Activated CD4-positive, alpha-beta T cell treated with anti-CD3 and anti-CD28 coated beads, Interleukin-2, amount 10 ng/mL, durations not matched to agents 24 days and 14 days (primary cell): ENCODE measurements around the gene PCA3. TPM values are rescaled to one million over a fixed set of nuclear protein-coding genes. Genes with fewer than 3 reads are reported as not detected.
"Not testable (repeated sequence)": the region's sequence is repeated elsewhere in the genome, so short reads cannot be mapped to it uniquely, and the experiment has no call there.

ENCODE experiments used
- DNase-seq: peaks from one replicate; pipeline ENCODE4 v3.0.0; 2022
- H3K27ac Mint-ChIP-seq: one replicate; pipeline ENCODE4 v1.8.0; 2022; ENCODE audit warnings: mild to moderate bottlenecking, mixed read lengths
- H3K27me3 Mint-ChIP-seq: one replicate; pipeline ENCODE4 v1.8.0; 2022; ENCODE audit warnings: mixed read lengths
- H3K36me3 Mint-ChIP-seq: one replicate; pipeline ENCODE4 v1.8.0; 2022; ENCODE audit warnings: low read depth, mild to moderate bottlenecking, mixed read lengths
- H3K4me1 Mint-ChIP-seq: one replicate; pipeline ENCODE4 v1.8.0; 2021; ENCODE audit warnings: mixed read lengths
- H3K4me3 Mint-ChIP-seq: one replicate; pipeline ENCODE4 v1.8.0; 2022; ENCODE audit warnings: mild to moderate bottlenecking, moderate library complexity, mixed read lengths
- H3K9me3 Mint-ChIP-seq: one replicate; pipeline ENCODE4 v1.8.0; 2021; ENCODE audit warnings: mixed read lengths
- intact Hi-C: fragments of 100-400 bp; cut with micrococcal nuclease; formaldehyde crosslinking; loops from one replicate; pipeline ENCODE4 v1.15.1; 2023
- total RNA-seq: library from RNA; stranded (reverse); gene quantifications from 2 replicates; pipeline ENCODE4 v1.2.3, GENCODE V29; 2022

The PCA3 gene
- total RNA-seq, 1 donor from 2014 or later = not detected

- H3K4me3 Mint-ChIP-seq = no peak overlapping the region
- H3K36me3 Mint-ChIP-seq = no peaks in the 10 kb centered on the region
- H3K27ac Mint-ChIP-seq = no peak overlapping the region
Measured at GRCh38 chr9:76737154-76737902, 26.9 kb upstream of the PCA3 start.

GRCh38 chr9:76738402-76738801 lies 25.8 kb upstream of the PCA3 start:
- intact Hi-C loops = no loop called here
- Mint-ChIP-seq H3K9me3 (peaks cover 10% of the 10 kb centered on the region), H3K4me1 (no peaks in the 10 kb centered on the region), H3K27ac (no peak overlapping the region), H3K27me3 (peaks cover 8% of the 10 kb centered on the region), H3K36me3 (no peaks in the 10 kb centered on the region), H3K4me3 (no peak overlapping the region)
- DNase-seq = no peak

More at GRCh38 chr9:76737154-76737902, 26.9 kb upstream of the PCA3 start:
- Mint-ChIP-seq H3K27me3 (peaks cover 8% of the 10 kb centered on the region), H3K4me1 (no peaks in the 10 kb centered on the region), H3K9me3 (peaks cover 6% of the 10 kb centered on the region)
- DNase-seq = no peak
- intact Hi-C loops = no loop called here

DNA sequence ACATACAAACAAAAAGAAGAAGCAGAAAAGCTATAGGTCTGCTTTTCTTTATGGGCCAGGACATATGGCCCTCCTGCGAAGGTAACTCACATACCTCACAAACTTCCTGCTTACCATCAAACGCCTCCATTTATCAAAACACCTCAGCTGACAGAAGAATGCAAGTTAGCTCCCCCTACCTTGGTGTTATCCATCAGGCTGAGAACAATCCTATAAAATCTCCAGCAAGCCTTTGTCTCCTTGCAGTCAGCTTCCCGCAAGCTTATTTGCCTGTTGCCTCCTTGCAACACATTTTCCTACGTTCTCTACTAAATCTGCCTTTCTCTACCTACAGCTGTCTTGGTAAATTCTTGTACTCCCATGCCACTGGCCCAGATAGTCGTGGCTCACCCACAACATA lies 22.7 kb upstream of the PCA3 start:
- intact Hi-C loops = no loop called here
- H3K27me3 Mint-ChIP-seq = peaks cover 4% of the 10 kb centered on the region
- no peak overlapping the region for H3K27ac Mint-ChIP-seq
- no peaks in the 10 kb centered on the region for H3K36me3 Mint-ChIP-seq
- H3K4me1 Mint-ChIP-seq = peaks cover 7% of the 10 kb centered on the region
- DNase-seq = no peak
- peaks cover 10% of the 10 kb centered on the region for H3K9me3 Mint-ChIP-seq
- H3K4me3 Mint-ChIP-seq = no peak overlapping the region

GRCh38 chr9:76742890-76743289 lies 21.3 kb upstream of the PCA3 start:
- intact Hi-C loops, H3K27me3 Mint-ChIP-seq, H3K4me1 Mint-ChIP-seq, H3K36me3 Mint-ChIP-seq, DNase-seq, H3K27ac Mint-ChIP-seq, H3K4me3 Mint-ChIP-seq: not testable (repeated sequence)
- H3K9me3 Mint-ChIP-seq = peaks cover 10% of the 10 kb centered on the region

DNA sequence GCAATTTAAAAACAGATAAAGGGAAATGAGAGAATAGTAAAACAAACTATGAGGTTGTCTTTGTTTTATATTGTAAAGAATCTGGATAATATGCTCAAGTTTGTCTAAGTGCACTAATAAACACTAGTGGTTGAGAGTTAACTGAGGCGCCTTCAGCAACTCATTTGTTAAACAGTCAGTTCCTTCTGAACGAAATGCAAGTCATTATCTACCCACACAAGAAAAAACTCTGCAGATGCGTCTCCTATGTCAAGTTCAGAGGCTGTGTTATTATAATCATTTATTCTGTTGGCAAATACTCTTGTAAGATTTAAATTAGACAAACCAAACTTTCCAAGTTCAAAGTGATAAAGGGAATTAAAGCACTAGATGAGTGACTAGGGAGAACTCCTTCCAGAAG lies 20.3 kb upstream of the PCA3 start:
- DNase-seq = no peak
- intact Hi-C loops = no loop called here
- Mint-ChIP-seq H3K4me1 (peaks cover 7% of the 10 kb centered on the region), H3K27ac (no peak overlapping the region), H3K4me3 (no peak overlapping the region), H3K9me3 (peaks cover 10% of the 10 kb centered on the region), H3K36me3 (no peaks in the 10 kb centered on the region), H3K27me3 (no peaks in the 10 kb centered on the region)

GRCh38 chr9:76744336-76744735 lies 19.9 kb upstream of the PCA3 start:
- Mint-ChIP-seq H3K36me3 (no peaks in the 10 kb centered on the region), H3K27me3 (no peaks in the 10 kb centered on the region), H3K27ac (no peak overlapping the region), H3K4me1 (peaks cover 7% of the 10 kb centered on the region), H3K9me3 (peaks cover 10% of the 10 kb centered on the region), H3K4me3 (no peak overlapping the region)
- intact Hi-C loops = no loop called here
- DNase-seq = no peak

- H3K36me3 Mint-ChIP-seq = no peaks in the 10 kb centered on the region
- no peaks in the 10 kb centered on the region for H3K27me3 Mint-ChIP-seq
- no peak overlapping the region for H3K27ac Mint-ChIP-seq
- no peak for DNase-seq
- no peaks in the 10 kb centered on the region for H3K4me1 Mint-ChIP-seq
- no peak overlapping the region for H3K4me3 Mint-ChIP-seq
- intact Hi-C loops = no loop called here
- H3K9me3 Mint-ChIP-seq = no peaks in the 10 kb centered on the region
Measured at GRCh38 chr9:76751001-76751400, 13.2 kb upstream of the PCA3 start.

DNA sequence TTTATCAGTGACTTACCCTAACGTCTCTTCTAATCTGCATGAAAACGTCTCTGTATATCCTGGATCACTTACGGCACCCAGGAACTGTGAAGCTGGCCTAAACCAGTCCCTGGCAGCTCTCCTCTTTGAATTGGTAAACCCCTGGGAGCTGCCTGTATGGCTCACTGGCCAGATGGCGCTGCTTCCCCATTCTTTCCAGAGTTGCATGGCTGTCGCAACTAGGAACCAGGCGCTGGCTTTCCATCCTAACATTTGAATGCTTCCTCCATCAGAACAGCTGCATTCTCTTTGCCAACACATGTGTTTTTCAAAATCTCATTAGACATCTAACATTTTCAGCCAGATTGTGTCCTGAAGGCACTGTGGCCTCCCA lies 8.0 kb upstream of the PCA3 start:
- DNase-seq = no peak
- Mint-ChIP-seq H3K36me3 (no peaks in the 10 kb centered on the region), H3K4me3 (no peak overlapping the region), H3K27ac (no peak overlapping the region), H3K4me1 (no peaks in the 10 kb centered on the region), H3K9me3 (no peaks in the 10 kb centered on the region), H3K27me3 (no peaks in the 10 kb centered on the region)
- intact Hi-C loops = no loop called here

DNA sequence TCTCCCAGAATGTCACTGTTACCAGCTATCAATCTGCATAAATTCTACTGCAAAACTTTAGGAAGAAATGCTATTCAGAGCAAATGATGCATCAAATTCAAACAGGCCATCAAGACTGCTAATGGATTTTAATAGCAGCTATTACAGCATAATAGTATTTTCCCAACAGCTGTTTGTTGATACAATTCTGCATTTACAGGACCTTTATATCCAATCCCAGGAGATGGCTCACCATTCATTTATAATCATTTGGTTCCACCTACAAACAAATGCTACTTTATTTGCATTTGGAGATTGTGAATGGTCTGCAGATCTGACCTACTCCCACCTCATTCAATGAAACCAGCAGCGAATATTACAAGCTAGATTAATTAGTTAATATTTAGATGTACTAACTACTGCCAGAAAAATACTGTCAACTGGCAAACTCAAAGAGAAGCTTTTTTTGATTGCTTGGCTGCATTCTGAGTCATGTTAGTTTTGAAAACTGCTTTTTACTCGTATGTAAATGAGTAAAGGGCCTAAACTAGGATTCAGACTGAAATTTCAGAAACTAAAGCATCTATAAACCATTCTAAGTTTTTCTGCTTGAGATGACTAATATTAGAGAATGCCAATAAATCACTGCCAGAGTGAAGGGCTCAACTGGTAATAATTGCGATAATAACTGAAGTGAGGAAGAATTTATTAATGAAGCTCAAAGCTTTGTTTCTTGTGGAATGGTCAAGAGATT lies 7.1 kb upstream of the PCA3 start:
- intact Hi-C loops = no loop called here
- H3K4me3 Mint-ChIP-seq = no peak overlapping the region
- DNase-seq = no peak

DNA sequence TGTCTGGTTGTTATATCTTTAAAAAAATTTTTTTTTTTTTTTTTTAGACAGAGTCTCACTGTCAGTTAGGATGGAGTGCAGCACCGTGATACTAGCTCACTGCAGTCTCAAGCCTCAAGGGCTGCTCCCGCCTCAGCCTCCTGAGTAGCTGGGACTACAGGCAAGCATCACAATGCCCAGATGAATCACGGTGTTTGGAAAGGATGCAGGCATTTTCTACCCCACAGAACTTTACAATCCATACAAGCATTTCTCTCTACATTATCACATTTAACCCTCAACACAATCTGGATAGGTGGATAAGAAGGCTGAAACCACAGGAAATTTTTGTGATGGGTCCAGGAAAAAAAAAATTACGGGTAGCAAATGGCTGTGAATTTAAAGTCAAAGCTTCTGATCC lies 5.8 kb upstream of the PCA3 start:
- H3K9me3 Mint-ChIP-seq = no peaks in the 10 kb centered on the region
- DNase-seq = no peak
- H3K4me3 Mint-ChIP-seq = no peak overlapping the region
- no peak overlapping the region for H3K27ac Mint-ChIP-seq
- no peaks in the 10 kb centered on the region for H3K4me1 Mint-ChIP-seq
- intact Hi-C loops = no loop called here
- no peaks in the 10 kb centered on the region for H3K36me3 Mint-ChIP-seq
- peaks cover 1% of the 10 kb centered on the region for H3K27me3 Mint-ChIP-seq

More for the DNA sequence above, 7.1 kb upstream of the PCA3 start:
- Mint-ChIP-seq H3K27ac (no peak overlapping the region), H3K9me3 (no peaks in the 10 kb centered on the region), H3K4me1 (no peaks in the 10 kb centered on the region), H3K27me3 (no peaks in the 10 kb centered on the region), H3K36me3 (no peaks in the 10 kb centered on the region)

- no peak for DNase-seq
- intact Hi-C loops = no loop called here
- no peak overlapping the region for H3K27ac Mint-ChIP-seq
- H3K27me3 Mint-ChIP-seq = peaks cover 1% of the 10 kb centered on the region
- H3K4me1 Mint-ChIP-seq = no peaks in the 10 kb centered on the region
- no peak overlapping the region for H3K4me3 Mint-ChIP-seq
- no peaks in the 10 kb centered on the region for H3K9me3 Mint-ChIP-seq
- H3K36me3 Mint-ChIP-seq = no peaks in the 10 kb centered on the region
Measured at GRCh38 chr9:76759732-76760131, 4.5 kb upstream of the PCA3 start.

GRCh38 chr9:76761448-76761847 lies 2.8 kb upstream of the PCA3 start:
- Mint-ChIP-seq H3K27ac (no peak overlapping the region), H3K27me3 (peaks cover 1% of the 10 kb centered on the region), H3K4me3 (no peak overlapping the region), H3K36me3 (no peaks in the 10 kb centered on the region), H3K4me1 (no peaks in the 10 kb centered on the region), H3K9me3 (no peaks in the 10 kb centered on the region)
- intact Hi-C loops = no loop called here
- no peak for DNase-seq

GRCh38 chr9:76766126-76766525 lies 1.9 kb downstream of the PCA3 start:
- no peak for DNase-seq
- H3K4me1 Mint-ChIP-seq = no peaks in the 10 kb centered on the region
- no peaks in the 10 kb centered on the region for H3K9me3 Mint-ChIP-seq
- H3K36me3 Mint-ChIP-seq = no peaks in the 10 kb centered on the region
- no peak overlapping the region for H3K27ac Mint-ChIP-seq
- peaks cover 2% of the 10 kb centered on the region for H3K27me3 Mint-ChIP-seq
- H3K4me3 Mint-ChIP-seq = no peak overlapping the region
- intact Hi-C loops = no loop called here

- Mint-ChIP-seq H3K27me3 (peaks cover 5% of the 10 kb centered on the region), H3K27ac (no peak overlapping the region), H3K9me3 (no peaks in the 10 kb centered on the region), H3K36me3 (no peaks in the 10 kb centered on the region), H3K4me3 (no peak overlapping the region), H3K4me1 (peaks cover 3% of the 10 kb centered on the region)
- DNase-seq = no peak
- intact Hi-C loops = no loop called here
Measured at GRCh38 chr9:76772686-76773445, 8.6 kb downstream of the PCA3 start.
